Esophagus muscularis mucosa (tissue), 3 donors: Measurements from ENCODE around the gene MVB12B.

Experiments used
- CTCF ChIP-seq, 3 experiments: fragments of 200-600 bp in 2 of 3; fragments of 450-650 bp in 1 of 3; sonication (generic) in 2 of 3; IDR thresholded peaks; one replicate each; pipeline ENCODE4 v1.5.1; 2017 to 2019; ENCODE audit warnings: antibody characterized with exemption in 3 of 3, mild to moderate bottlenecking in 2 of 3, moderate library complexity in 1 of 3
- POLR2A ChIP-seq: fragments of 450-650 bp; IDR thresholded peaks from one replicate; pipeline ENCODE4 v1.6.1; 2017; ENCODE audit warnings: antibody characterized with exemption, moderate library complexity, mild to moderate bottlenecking, low read depth

GRCh38 chr9:126475933-126476555, 149.4 kb downstream of the MVB12B start:
- no peak for TF ChIP-seq CTCF (IDR thresholded peaks at IDR 0.05)
- no peak for TF ChIP-seq POLR2A
